Loucy (cell line): ENCODE results near the gene PSMA2.

Experiments used
- H2AFZ ChIP-seq: fragments of 200-600 bp; sonication (generic); 2 replicates; pipeline ENCODE4 v1.6.0; 2016; ENCODE audit warnings: antibody characterized with exemption, mild to moderate bottlenecking, low read length, moderate library complexity
- H3F3A ChIP-seq: fragments of 200-600 bp; 2 replicates; pipeline ENCODE4 v1.6.0; 2016; ENCODE audit warnings: antibody characterized with exemption, low read depth, mild to moderate bottlenecking
- H3K27me3 ChIP-seq: fragments of 200-600 bp; sonication (generic); 2 replicates; pipeline ENCODE4 v1.6.1; 2014; ENCODE audit warnings: low read length, mild to moderate bottlenecking; ENCODE audit not compliant: insufficient read depth, poor library complexity, severe bottlenecking
- H3K36me3 ChIP-seq: fragments of 200-600 bp; sonication (generic); 2 replicates; pipeline ENCODE4 v1.6.1; 2016; ENCODE audit warnings: low read length; ENCODE audit not compliant: insufficient read depth
- H3K4me1 ChIP-seq: fragments of 200-600 bp; sonication (generic); 2 replicates; pipeline ENCODE4 v1.5.1; 2014; ENCODE audit warnings: low read length, mild to moderate bottlenecking; ENCODE audit not compliant: insufficient read depth, poor library complexity, severe bottlenecking
- H3K4me2 ChIP-seq: fragments of 200-600 bp; sonication (generic); 2 replicates; pipeline ENCODE4 v1.6.0; 2014; ENCODE audit warnings: antibody characterized with exemption, low read length, low read depth, mild to moderate bottlenecking; ENCODE audit not compliant: poor library complexity, severe bottlenecking
- H3K4me3 ChIP-seq: fragments of 200-600 bp; sonication (generic); 2 replicates; pipeline ENCODE4 v1.5.1; 2014; ENCODE audit warnings: low read length, mild to moderate bottlenecking, mixed read lengths; ENCODE audit not compliant: poor library complexity, severe bottlenecking
- H3K79me2 ChIP-seq: fragments of 200-600 bp; sonication (generic); 2 replicates; pipeline ENCODE4 v1.6.1; 2014; ENCODE audit warnings: low read length; ENCODE audit not compliant: insufficient read depth
- H3K9ac ChIP-seq: fragments of 200-600 bp; sonication (generic); 2 replicates; pipeline ENCODE4 v1.6.0; 2014; ENCODE audit warnings: mild to moderate bottlenecking, low read depth, low read length, moderate library complexity; ENCODE audit not compliant: poor library complexity, severe bottlenecking
- H3K9me2 ChIP-seq: fragments of 200-600 bp; sonication (generic); replicated peaks from 2 replicates; pipeline ENCODE4 v1.6.1; 2016; ENCODE audit warnings: low read depth, low read length, mixed read lengths
- H3K9me3 ChIP-seq: fragments of 200-600 bp; sonication (generic); 2 replicates; pipeline ENCODE4 v1.6.1; 2014; ENCODE audit warnings: mild to moderate bottlenecking, antibody characterized with exemption, low read length, low read depth; ENCODE audit not compliant: insufficient read depth
- H4K20me1 ChIP-seq: fragments of 200-600 bp; sonication (generic); 2 replicates; pipeline ENCODE4 v1.6.0; 2014; ENCODE audit warnings: antibody characterized with exemption, low read length, mild to moderate bottlenecking; ENCODE audit not compliant: insufficient read depth, poor library complexity, severe bottlenecking
- EZH2phosphoT487 ChIP-seq: fragments of 200-600 bp; IDR thresholded peaks from 2 replicates; pipeline ENCODE4 v1.6.1; 2018; ENCODE audit warnings: antibody characterized with exemption, mild to moderate bottlenecking, moderate library complexity, borderline replicate concordance
- TF ChIP-seq, protein P1 (sequence below): fragments of 200-600 bp; sonication (generic); conservative IDR thresholded peaks from 2 replicates; pipeline ENCODE4 v1.5.1; 2014; ENCODE audit warnings: mild to moderate bottlenecking, antibody characterized with exemption, low read length

Gene PSMA2

DNA sequence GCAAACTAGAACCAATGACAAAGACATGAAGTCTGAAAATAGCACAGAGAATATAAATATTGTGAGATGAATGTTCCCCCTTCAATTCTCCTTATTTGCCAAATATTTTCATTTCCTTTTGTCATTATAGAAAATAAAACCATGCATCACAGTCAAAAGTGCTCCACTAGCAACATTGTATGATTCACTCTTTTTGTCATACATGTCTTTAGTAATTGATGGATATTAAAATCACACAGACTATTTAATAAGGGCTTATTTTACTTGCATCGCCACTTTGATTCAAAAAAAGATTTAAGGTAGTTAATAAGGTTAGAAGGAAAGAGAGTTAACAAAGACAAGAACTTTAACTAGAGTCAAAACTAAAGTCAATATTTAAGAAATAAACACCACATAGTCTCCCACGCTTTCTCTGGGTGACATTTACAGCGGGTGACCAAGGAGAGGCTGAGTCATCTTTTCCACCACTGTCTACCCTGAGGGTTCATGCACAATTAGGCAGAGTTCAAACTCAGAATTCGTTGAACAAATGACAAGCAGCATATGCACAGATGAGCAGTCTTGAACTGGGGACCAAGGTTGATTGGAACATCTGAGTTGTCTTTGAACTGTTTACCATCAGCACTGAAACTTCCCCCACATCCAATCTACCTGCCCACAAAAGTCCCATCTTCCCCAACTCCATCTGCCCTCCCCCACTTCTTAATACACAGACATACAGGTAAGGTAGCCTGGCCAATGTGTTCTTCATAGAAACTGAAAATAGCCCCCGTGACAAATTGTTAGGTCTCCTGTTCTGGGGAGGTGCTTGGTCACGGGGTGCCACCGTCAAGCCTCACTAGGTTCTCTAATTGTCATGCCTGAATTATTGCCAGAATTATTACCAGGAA lies 62.6 kb downstream of the PSMA2 start:
- Histone ChIP-seq H3K4me3 (no peak overlapping the region), H3K9me2 (no peaks in the 10 kb centered on the region), H3K27me3 (no peaks in the 10 kb centered on the region), H3K4me2 (no peak overlapping the region), H3K36me3 (no peaks in the 10 kb centered on the region), H2AFZ (no peak overlapping the region), H4K20me1 (no peaks in the 10 kb centered on the region), H3K9me3 (no peaks in the 10 kb centered on the region; the same call in 1 of the 2 replicates), H3K9ac (no peak overlapping the region), H3K4me1 (no peaks in the 10 kb centered on the region), H3F3A (no peaks in the 10 kb centered on the region), H3K79me2 (no peaks in the 10 kb centered on the region)
- TF ChIP-seq, protein P1, sequence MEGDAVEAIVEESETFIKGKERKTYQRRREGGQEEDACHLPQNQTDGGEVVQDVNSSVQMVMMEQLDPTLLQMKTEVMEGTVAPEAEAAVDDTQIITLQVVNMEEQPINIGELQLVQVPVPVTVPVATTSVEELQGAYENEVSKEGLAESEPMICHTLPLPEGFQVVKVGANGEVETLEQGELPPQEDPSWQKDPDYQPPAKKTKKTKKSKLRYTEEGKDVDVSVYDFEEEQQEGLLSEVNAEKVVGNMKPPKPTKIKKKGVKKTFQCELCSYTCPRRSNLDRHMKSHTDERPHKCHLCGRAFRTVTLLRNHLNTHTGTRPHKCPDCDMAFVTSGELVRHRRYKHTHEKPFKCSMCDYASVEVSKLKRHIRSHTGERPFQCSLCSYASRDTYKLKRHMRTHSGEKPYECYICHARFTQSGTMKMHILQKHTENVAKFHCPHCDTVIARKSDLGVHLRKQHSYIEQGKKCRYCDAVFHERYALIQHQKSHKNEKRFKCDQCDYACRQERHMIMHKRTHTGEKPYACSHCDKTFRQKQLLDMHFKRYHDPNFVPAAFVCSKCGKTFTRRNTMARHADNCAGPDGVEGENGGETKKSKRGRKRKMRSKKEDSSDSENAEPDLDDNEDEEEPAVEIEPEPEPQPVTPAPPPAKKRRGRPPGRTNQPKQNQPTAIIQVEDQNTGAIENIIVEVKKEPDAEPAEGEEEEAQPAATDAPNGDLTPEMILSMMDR = no peak
- no peak for TF ChIP-seq EZH2phosphoT487

- Histone ChIP-seq H3K4me3 (no peak overlapping the region), H3K9ac (no peak overlapping the region), H3K36me3 (no peaks in the 10 kb centered on the region), H2AFZ (no peak overlapping the region), H3K4me1 (no peaks in the 10 kb centered on the region), H3K79me2 (no peaks in the 10 kb centered on the region), H3K9me2 (no peaks in the 10 kb centered on the region), H3K27me3 (no peaks in the 10 kb centered on the region), H4K20me1 (no peaks in the 10 kb centered on the region), H3K9me3 (no peaks in the 10 kb centered on the region; the same call in 1 of the 2 replicates), H3K4me2 (no peak overlapping the region), H3F3A (no peaks in the 10 kb centered on the region)
- TF ChIP-seq, protein P1 = no peak
- TF ChIP-seq EZH2phosphoT487 = no peak
Measured at GRCh38 chr7:42868480-42868879, 63.5 kb downstream of the PSMA2 start.
